OCI-LY7 (cell line): ENCODE results near the gene GAN.

Experiments used
- CTCF ChIP-seq: fragments of 200-600 bp; sonication (generic); conservative IDR thresholded peaks from 2 replicates; pipeline ENCODE4 v1.5.1; 2014; ENCODE audit warnings: mild to moderate bottlenecking, antibody characterized with exemption, low read length, moderate library complexity, mixed read lengths
- EZH2phosphoT487 ChIP-seq: fragments of 200-600 bp; sonication (generic); IDR thresholded peaks from 2 replicates; pipeline ENCODE4 v1.6.1; 2018; ENCODE audit warnings: low read depth, borderline replicate concordance, mild to moderate bottlenecking, mixed run types, antibody characterized with exemption, low read length, moderate library complexity, mixed read lengths

GRCh38 chr16:81337097-81337496 is 22.3 kb downstream of the GAN start:
- no peak for TF ChIP-seq CTCF
- no peak for TF ChIP-seq EZH2phosphoT487
